HEK293 (cell line): ENCODE data around the gene ANKRD30A.
"Not testable (repeated sequence)": the region's sequence is repeated elsewhere in the genome, so short reads cannot be mapped to it uniquely, and the experiment has no call there.

Source experiments
- CTCF ChIP-seq: fragments of 450-650 bp; formaldehyde crosslinking; IDR thresholded peaks from 2 replicates; pipeline ENCODE4 v1.5.1; 2016; ENCODE audit warnings: missing biosample characterization, missing genetic modification characterization
- PATZ1 ChIP-seq: fragments of 450-650 bp; formaldehyde crosslinking; IDR thresholded peaks from 2 replicates; pipeline ENCODE4 v1.5.1; 2016; ENCODE audit warnings: missing biosample characterization, missing genetic modification characterization
- PRDM10 ChIP-seq: fragments of 450-650 bp; formaldehyde crosslinking; IDR thresholded peaks from 2 replicates; pipeline ENCODE4 v1.5.1; 2016; ENCODE audit warnings: missing biosample characterization, missing genetic modification characterization
- REST ChIP-seq: fragments of 450-650 bp; formaldehyde crosslinking; IDR thresholded peaks from 2 replicates; pipeline ENCODE4 v1.5.1; 2016; ENCODE audit warnings: missing biosample characterization, missing genetic modification characterization
- SCRT1 ChIP-seq: fragments of 450-650 bp; formaldehyde crosslinking; IDR thresholded peaks from 2 replicates; pipeline ENCODE4 v1.5.1; 2016; ENCODE audit warnings: missing biosample characterization, missing genetic modification characterization, borderline replicate concordance
- ZNF146 ChIP-seq: fragments of 450-650 bp; formaldehyde crosslinking; IDR thresholded peaks from 2 replicates; pipeline ENCODE4 v1.5.1; 2016; ENCODE audit warnings: missing biosample characterization, missing genetic modification characterization
- ZNF292 ChIP-seq: fragments of 450-650 bp; formaldehyde crosslinking; IDR thresholded peaks from 2 replicates; pipeline ENCODE4 v1.5.1; 2016; ENCODE audit warnings: low read depth, missing biosample characterization, missing genetic modification characterization, borderline replicate concordance

- not testable (repeated sequence) for TF ChIP-seq PRDM10 (tag by site-specific recombination); ZNF146 (tag by site-specific recombination); SCRT1 (tag by site-specific recombination); PATZ1 (tag by site-specific recombination); CTCF (tag by site-specific recombination); REST (tag by site-specific recombination); ZNF292
Measured at GRCh38 chr10:37182719-37183118, 57.3 kb downstream of the ANKRD30A start.
